ENCODE results near the gene SEMA4B.

- TF ChIP-seq CTCF (IDR thresholded peaks at IDR 0.05) (no peak), EZH2 (IDR thresholded peaks at IDR 0.05) (no peak), EZH2phosphoT487 (IDR thresholded peaks at IDR 0.05) (no peak)
Observed at GRCh38 chr15:90153658-90154057, 47.5 kb upstream of the SEMA4B start.
